Tibial artery (tissue), 4 donors: ENCODE results near the gene KIF16B.

ENCODE experiments used
- DNase-seq, 2 donors: peaks; one replicate each; pipeline ENCODE4 v3.0.0-alpha.2; 2019
- H3K27ac ChIP-seq, 2 donors: fragments of 200-600 bp; sonication (generic) in 1 of 2; 1 replicate in 1 of 2; 2 replicates in 1 of 2; pipeline ENCODE4 v1.5.1; 2018 to 2019; ENCODE audit warnings: mild to moderate bottlenecking in 1 of 2
- H3K27me3 ChIP-seq, 2 donors: fragments of 200-600 bp; sonication (generic) in 1 of 2; one replicate each; pipeline versions ENCODE4 v1.5.1 to v1.6.0; 2016 to 2019
- H3K36me3 ChIP-seq, 3 donors: fragments of 200-600 bp; sonication (generic) in 2 of 3; one replicate each; pipeline ENCODE4 v1.5.1; 2016 to 2019; ENCODE audit warnings: mild to moderate bottlenecking in 2 of 3
- H3K4me1 ChIP-seq, 4 donors: fragments of 200-600 bp; sonication (generic) in 2 of 4; 1 replicate in 3 of 4; 2 replicates in 1 of 4; pipeline ENCODE4 v1.5.1; 2016 to 2019
- H3K4me3 ChIP-seq, 2 donors: fragments of 200-600 bp; sonication (generic) in 1 of 2; 1 replicate in 1 of 2; 2 replicates in 1 of 2; pipeline ENCODE4 v1.5.1; 2018 to 2019; ENCODE audit warnings: mild to moderate bottlenecking in 2 of 2
- H3K9me3 ChIP-seq, 3 donors: fragments of 200-600 bp; sonication (generic) in 1 of 3; one replicate each; pipeline ENCODE4 v1.5.1; 2016 to 2019
- CTCF ChIP-seq, 2 experiments: fragments of 200-600 bp in 1 of 2; fragments of 450-650 bp in 1 of 2; IDR thresholded peaks; one replicate each; pipeline ENCODE4 v1.5.1; 2017 to 2019; ENCODE audit warnings: antibody characterized with exemption in 2 of 2, mild to moderate bottlenecking in 1 of 2, moderate library complexity in 1 of 2
- intact Hi-C: fragments of 100-400 bp; cut with DNase I; formaldehyde crosslinking; loops from one replicate; pipeline ENCODE4 v1.15.0; 2023; ENCODE audit warnings: low total_unique reads

KIF16B gene

GRCh38 chr20:16292226-16292880, 280.9 kb downstream of the KIF16B start:
- intact Hi-C loops = no loop called here

GRCh38 chr20:16290358-16290757, 282.9 kb downstream of the KIF16B start:
- Histone ChIP-seq H3K27me3 (no peaks in the 10 kb centered on the region), H3K36me3 (peaks cover 2 to 10% (median 5%) of the 10 kb centered on the region in 3 donors), H3K27ac (no peak overlapping the region), H3K4me3 (no peak overlapping the region), H3K9me3 (no peaks in the 10 kb centered on the region), H3K4me1 (no peaks in the 10 kb centered on the region)
- no peak for DNase-seq
- intact Hi-C loops = no loop called here
- no peak for TF ChIP-seq CTCF (IDR thresholded peaks at IDR 0.05)

More at GRCh38 chr20:16292226-16292880, 280.9 kb downstream of the KIF16B start:
- TF ChIP-seq CTCF (IDR thresholded peaks at IDR 0.05) = no peak
- no peak overlapping the region for H3K4me3 ChIP-seq
- H3K9me3 ChIP-seq = no peaks in the 10 kb centered on the region
- H3K4me1 ChIP-seq = no peaks in the 10 kb centered on the region
- H3K27me3 ChIP-seq = no peaks in the 10 kb centered on the region
- H3K27ac ChIP-seq = no peak overlapping the region
- no peak for DNase-seq
- H3K36me3 ChIP-seq = peaks cover 5 to 12% (median 9%) of the 10 kb centered on the region in 3 donors

GRCh38 chr20:16287776-16288175, 285.5 kb downstream of the KIF16B start:
- Histone ChIP-seq H3K4me3 (no peak overlapping the region), H3K27ac (no peak overlapping the region), H3K27me3 (no peaks in the 10 kb centered on the region), H3K4me1 (no peaks in the 10 kb centered on the region), H3K36me3 (peaks cover 7 to 17% (median 10%) of the 10 kb centered on the region in 3 donors), H3K9me3 (no peaks in the 10 kb centered on the region)
- no peak for TF ChIP-seq CTCF (IDR thresholded peaks at IDR 0.05)
- intact Hi-C loops = no loop called here
- DNase-seq = no peak

GRCh38 chr20:16286601-16287000, 286.6 kb downstream of the KIF16B start:
- intact Hi-C loops = no loop called here
- Histone ChIP-seq H3K9me3 (no peaks in the 10 kb centered on the region), H3K4me1 (no peaks in the 10 kb centered on the region), H3K27ac (no peak overlapping the region), H3K4me3 (no peak overlapping the region), H3K27me3 (no peaks in the 10 kb centered on the region), H3K36me3 (peaks cover 7 to 22% (median 10%) of the 10 kb centered on the region in 3 donors)
- TF ChIP-seq CTCF (IDR thresholded peaks at IDR 0.05) = no peak
- no peak for DNase-seq

GRCh38 chr20:16284385-16285100, 288.7 kb downstream of the KIF16B start:
- Histone ChIP-seq H3K4me1 (no peaks in the 10 kb centered on the region), H3K4me3 (no peak overlapping the region), H3K36me3 (peaks cover 7 to 22% (median 10%) of the 10 kb centered on the region in 3 donors), H3K27ac (no peak overlapping the region), H3K9me3 (no peaks in the 10 kb centered on the region), H3K27me3 (no peaks in the 10 kb centered on the region)
- no peak for DNase-seq
- intact Hi-C loops = no loop called here
- TF ChIP-seq CTCF (IDR thresholded peaks at IDR 0.05) = no peak
